K562 (cell line): ENCODE data around the gene ZNF804A. TPM values are rescaled to one million over a fixed set of nuclear protein-coding genes. Genes with fewer than 3 reads are reported as not detected.

Experiments used
- MGA ChIP-seq: fragments of 450-650 bp; IDR thresholded peaks from 2 replicates; pipeline ENCODE4 v1.6.1; 2016; ENCODE audit warnings: mild to moderate bottlenecking, moderate library complexity
- ZBTB8A ChIP-seq: fragments of 450-650 bp; IDR thresholded peaks from 2 replicates; pipeline ENCODE4 v1.6.1; 2018; ENCODE audit warnings: mild to moderate bottlenecking, moderate library complexity; ENCODE audit not compliant: partially characterized antibody
- polyA plus RNA-seq, 8 experiments: library from polyadenylated mRNA; depleted of rRNA in 4 of 8; stranded (reverse) in 5 of 8; unstranded in 3 of 8; fragments of >200 nt; fragmentation: Nextera tagmentation in 2 of 8; fragmentation: Illumina TruSeq in 1 of 8; extraction: Ambion mirVana in 2 of 8; extraction: Trizol in 1 of 8; gene quantifications; 2 replicates each; pipeline versions ENCODE4 v1.2.1 to v1.2.3, GENCODE V29; 2011 to 2014; ENCODE audit warnings: inconsistent platforms in 1 of 8, missing spikeins in 1 of 8
- total RNA-seq, 7 experiments: library from RNA; depleted of rRNA in 6 of 7; stranded (reverse); fragments of >200 nt in 6 of 7; fragmentation: Illumina TruSeq in 2 of 7; extraction: Trizol in 2 of 7; gene quantifications; 2 replicates each; pipeline versions ENCODE4 v1.2.1 to v1.2.3, GENCODE V29; 2011 to 2021; ENCODE audit warnings: low replicate concordance in 1 of 7

ZNF804A gene
- total and polyA plus RNA-seq, 9 of the 15 experiments (the other 6 are each of a cell fraction or from before 2014, with no cell fraction given) = 0.01 to 1.2 (median 0.73) TPM

DNA sequence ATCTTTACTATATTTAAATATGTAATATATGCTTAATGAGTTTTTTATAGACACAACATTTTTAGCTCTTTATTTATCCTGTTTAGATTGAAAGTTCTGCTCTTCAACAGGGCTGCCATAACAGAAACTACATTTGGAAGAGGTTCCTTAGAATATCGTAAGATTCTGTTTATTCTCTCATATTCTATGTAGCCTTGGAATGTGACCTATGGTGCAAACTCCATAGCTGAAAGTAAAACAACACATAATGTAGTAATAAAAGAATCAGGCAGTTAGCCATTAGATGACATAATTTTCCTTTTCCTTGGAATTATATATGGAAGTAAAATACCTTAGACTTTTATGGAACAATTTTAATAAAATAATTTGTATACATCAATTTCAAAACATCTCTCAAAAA lies 91.3 kb downstream of the ZNF804A start (continued):
- TF ChIP-seq MGA = no peak
- TF ChIP-seq ZBTB8A = no peak
